Raji (cell line): ENCODE measurements around the gene HDAC6.

Experiments
- POLR2A ChIP-seq: IDR thresholded peaks from 2 replicates; pipeline ENCODE4 v1.6.1; 2011; ENCODE audit warnings: low read depth, low read length, control low read depth; ENCODE audit not compliant: insufficient read depth

The HDAC6 gene

DNA sequence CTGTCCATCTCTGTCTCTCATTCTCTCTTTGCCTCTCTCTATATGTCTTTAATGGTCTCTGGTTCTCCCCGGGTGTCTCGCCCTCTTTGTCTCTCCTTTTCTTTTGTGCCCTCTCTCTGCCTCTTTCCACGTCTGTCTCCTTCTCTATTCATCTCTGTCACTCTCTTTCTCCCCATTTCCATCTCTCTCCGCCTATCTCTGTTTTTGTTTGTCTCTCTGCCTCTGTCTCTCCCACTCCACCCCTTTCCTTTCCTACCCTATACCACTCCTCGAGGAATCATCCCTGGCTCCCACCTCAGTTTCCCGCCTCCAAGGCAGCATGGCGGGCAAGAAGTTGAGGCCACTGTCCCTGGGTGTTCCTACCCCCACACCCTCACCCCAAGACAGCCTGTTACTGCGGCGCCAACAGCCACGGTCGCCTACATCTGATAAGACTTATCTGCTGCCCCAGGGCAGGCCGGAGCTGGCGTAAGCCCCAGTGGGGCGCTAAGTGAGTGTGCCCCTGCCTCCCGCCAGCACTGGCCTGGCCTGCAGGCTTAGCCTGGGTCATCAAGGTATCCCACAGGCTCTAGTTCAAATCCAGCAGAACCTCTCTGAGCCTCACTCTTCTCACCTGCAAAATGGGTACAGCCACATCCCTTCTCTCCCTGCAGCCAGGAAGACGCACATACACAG lies 16.2 kb upstream of the HDAC6 start:
- TF ChIP-seq POLR2A = no peak

DNA sequence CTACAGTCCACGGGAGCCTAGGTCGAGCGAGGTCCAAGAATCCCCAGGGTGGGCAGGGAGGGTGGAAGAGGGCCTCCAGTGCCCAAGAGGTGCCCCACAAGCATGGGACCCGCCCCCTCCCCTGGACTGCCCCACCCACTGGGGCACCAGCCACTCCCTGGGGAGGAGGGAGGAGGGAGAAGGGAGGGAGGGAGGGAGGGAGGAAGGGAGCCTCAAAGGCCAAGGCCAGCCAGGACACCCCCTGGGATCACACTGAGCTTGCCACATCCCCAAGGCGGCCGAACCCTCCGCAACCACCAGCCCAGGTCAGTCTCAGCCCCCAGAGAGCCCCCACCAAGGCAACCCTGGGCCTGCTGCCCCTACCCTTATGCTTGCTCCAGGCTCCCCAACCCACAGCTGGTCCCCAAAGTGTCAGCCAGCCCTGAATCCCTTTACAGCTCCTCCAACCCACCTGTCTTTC lies 15.5 kb upstream of the HDAC6 start, which contains the start of gene GATA1:
GATA1 (plus strand) TSS at position 250 of the 460 bp plus-strand sequence. CDS start 4,520 bp downstream, outside the sequence.
- no peak for TF ChIP-seq POLR2A

DNA sequence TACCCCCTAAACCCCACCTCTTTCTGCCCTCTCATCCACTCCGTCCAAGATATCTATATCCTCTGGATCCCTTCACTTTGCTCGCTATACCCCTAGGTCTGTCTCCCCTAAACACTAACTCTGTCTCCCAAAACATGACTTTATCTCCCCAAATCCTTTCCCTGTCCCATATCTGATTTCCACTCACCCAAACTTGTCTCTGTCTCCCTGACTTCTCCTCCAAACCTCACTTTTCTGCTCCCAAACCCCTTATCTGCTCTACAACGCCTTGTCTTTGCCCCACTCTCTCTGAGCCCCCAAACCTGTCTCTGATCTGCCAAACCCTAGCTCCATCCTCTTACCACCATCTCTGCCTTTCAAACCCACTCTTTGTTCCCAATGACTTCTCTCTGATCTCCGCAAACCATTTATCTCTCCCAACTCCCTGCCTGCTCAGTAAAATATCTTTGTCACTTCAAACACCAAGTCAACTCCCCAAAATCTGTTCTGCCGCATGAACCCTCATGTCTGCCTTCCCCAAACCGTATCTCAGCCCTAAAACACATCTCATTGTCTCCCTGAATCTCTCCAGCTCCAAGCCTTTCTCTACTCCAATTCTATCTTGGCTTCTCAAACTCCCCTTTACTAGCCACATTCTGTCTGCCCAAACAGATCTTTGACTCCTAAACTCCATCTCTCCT lies 14.9 kb upstream of the HDAC6 start:
- no peak for TF ChIP-seq POLR2A

DNA sequence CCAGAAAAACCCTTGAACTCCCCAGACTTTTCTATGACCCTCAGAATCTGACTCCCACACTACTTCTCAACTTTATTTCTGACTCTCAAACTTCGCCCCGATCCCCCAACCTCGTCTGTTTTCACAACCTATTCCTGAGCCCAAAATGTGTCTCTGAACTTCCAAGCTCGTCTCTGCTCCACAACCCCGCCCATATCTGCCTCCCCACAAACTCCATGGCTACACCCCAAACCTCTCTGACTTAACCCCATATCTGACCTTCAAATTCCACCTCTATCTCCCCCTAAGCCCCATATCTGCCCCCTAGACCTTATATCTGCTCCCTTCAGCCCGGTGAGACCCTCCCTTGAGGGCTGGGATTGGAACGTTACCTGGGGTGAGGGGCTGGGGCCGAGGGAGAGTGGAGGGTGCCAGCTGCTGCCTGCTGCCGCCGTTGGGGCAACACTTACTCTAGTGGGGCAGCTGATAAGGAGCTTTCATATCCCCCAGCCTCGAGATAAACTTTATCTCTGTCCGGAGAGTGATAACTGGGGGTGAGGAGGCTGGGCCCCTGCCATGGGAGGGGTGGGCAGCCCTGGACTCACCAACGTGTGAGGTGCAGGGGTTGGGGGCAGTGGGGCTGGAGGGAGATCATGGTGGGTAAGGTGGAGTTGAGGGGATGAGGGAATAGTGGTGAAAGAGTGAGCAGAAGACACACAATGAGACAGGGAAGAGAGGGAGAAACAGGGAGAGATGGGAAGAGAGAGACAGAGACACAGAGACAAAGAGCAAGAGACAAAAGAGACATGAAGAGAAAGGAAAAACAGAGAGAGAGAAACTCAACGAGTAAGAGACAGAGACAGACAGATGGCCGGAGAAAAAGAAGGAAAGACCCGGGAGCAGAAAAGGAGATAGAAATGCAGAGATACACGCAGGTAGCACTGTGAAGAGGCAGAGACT lies 14.1 kb upstream of the HDAC6 start:
- TF ChIP-seq POLR2A = no peak

GRCh38 chrX:48789366-48790220 lies 12.3 kb upstream of the HDAC6 start:
- no peak for TF ChIP-seq POLR2A

- TF ChIP-seq POLR2A = no peak
Observed at GRCh38 chrX:48790477-48790876, 11.4 kb upstream of the HDAC6 start.

- TF ChIP-seq POLR2A = no peak
Observed at GRCh38 chrX:48791063-48791820, 10.6 kb upstream of the HDAC6 start.

DNA sequence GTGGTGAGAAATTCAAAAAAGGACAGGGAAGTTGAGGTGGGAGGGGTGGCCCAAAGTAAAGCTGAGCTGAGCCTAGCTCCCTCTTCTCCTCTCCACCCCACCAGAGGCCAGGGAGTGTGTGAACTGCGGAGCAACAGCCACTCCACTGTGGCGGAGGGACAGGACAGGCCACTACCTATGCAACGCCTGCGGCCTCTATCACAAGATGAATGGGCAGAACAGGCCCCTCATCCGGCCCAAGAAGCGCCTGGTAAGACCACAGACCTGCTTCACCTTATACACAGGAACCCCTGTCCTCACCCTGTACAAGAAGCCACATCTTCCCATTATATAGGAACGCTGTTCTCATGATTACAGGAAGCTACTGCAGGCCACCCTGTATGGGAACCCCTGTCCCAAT lies 9.6 kb upstream of the HDAC6 start:
- TF ChIP-seq POLR2A = no peak

GRCh38 chrX:48793935-48794334 lies 7.9 kb upstream of the HDAC6 start:
- no peak for TF ChIP-seq POLR2A

- TF ChIP-seq POLR2A = no peak
Observed at GRCh38 chrX:48794340-48794910, 7.4 kb upstream of the HDAC6 start.

DNA sequence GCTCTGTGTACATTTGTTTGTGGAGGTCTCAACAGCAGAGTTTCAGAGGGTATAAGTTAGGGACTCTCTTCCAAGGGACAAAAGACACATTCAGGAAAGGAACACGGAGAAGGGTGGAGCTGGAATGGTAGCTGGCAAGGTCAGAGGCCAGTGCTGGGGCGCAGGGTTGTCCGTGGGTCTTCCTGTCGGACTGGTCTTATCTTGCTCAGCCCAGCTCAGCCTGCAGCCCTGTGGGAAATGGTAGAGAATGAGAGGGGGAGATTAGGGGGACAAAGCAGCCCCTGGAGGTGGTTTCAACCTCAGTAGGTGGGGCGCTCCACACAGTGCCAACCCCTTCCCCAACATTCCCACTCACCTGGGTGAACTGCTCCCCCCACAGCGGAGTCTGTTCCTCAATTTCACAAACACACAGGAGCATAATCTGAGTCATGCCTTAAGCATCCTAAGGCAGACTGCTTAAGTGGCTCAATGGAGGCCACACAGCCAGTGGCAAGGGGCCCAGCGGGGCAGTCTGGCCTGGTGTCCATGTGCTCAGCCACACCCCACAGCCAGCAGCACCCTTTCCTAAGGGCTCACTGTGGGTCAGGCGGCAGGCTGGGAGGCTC lies 6.9 kb upstream of the HDAC6 start:
- TF ChIP-seq POLR2A = no peak

GRCh38 chrX:48798318-48798717 lies 3.5 kb upstream of the HDAC6 start:
- TF ChIP-seq POLR2A = no peak
